Epidermal melanocyte (primary cell): Measurements from ENCODE around the gene MYRF.

Experiments
- DNase-seq: peaks from one replicate; pipeline ENCODE4 v3.0.0; 2011; ENCODE audit warnings: low spot score; ENCODE audit not compliant: insufficient read length

MYRF gene

DNA sequence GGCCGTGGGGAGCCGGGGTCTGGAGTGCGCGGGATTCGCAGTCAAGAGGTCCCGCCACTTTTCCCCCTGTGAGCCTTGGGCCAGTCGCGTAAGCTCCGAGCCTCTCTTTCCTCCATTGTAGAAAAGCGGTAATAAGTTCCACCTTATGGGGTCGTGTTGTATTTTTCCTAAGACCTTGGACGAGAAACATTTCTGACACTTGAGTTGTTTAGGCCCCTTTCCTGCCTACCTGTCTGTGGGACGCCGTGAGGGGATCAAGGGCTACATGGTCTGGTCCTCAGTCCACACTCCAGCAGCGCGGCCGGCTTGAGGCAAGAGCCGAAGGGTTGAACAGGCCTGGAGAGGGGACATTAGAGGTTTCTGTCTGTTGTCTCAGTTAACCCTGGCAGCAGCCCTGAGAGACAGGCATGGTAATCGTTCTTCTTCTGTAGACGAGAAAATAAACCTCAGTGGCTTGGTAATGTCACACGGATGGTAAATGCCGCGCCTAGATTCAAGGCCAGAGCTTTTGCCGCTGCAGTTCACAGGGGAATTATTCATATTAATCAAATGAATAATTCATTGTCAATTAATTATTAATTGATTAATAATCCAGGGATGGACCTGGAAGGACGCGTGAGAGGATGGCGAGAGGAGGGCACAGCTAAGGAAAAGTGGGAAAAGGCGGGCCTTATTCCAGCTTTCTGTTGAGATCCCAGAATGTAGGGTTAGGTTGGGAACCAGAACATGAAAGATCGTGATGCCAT lies 40.8 kb downstream of the MYRF start:
- DNase-seq = no peak

DNA sequence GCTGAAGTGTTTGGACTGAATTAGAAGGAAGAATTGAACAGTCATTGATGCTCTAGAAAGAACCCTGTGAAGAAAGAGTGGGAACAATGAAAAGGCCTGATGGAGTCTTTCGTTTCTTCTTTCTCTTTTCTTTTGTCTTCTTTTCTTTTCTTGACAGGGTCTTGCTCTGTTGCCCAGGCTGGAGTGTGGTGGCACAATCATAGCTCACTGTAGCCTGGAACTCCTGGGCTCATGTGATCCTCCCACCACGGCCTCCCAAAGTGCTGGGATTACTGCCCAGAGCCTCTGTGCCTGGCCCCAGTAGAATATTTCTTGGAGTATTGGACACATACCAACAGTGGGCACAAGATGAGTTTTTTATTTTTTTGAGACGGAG lies 41.4 kb downstream of the MYRF start:
- DNase-seq = no peak

DNA sequence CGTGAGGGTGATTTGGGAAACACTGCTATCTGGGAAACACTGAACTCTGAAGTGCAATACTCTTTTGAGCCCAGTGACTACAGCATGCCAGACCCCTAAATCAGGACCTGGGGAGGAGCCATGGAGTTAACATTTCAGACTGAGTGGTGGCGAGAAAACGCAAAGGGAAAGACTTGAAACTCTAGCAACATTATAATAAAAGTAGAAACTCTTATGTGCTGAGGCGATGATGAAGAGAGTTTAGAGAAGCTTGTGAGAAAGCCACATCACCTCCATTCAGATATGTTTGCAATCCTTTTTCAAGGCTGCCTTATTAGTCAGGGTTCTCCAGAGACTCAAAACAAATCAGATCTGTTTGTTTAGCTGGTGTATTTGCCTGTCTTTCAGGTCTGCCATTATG lies 42.1 kb downstream of the MYRF start:
- DNase-seq = no peak

DNA sequence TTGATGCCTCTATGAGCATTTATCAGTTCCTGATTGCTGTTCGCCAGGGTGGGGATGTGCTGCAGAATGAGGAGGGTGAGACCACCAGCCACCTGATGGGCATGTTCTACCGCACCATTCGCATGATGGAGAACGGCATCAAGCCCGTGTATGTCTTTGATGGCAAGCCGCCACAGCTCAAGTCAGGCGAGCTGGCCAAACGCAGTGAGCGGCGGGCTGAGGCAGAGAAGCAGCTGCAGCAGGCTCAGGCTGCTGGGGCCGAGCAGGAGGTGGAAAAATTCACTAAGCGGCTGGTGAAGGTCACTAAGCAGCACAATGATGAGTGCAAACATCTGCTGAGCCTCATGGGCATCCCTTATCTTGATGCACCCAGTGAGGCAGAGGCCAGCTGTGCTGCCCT lies 43.0 kb downstream of the MYRF start:
- DNase-seq = no peak

DNA sequence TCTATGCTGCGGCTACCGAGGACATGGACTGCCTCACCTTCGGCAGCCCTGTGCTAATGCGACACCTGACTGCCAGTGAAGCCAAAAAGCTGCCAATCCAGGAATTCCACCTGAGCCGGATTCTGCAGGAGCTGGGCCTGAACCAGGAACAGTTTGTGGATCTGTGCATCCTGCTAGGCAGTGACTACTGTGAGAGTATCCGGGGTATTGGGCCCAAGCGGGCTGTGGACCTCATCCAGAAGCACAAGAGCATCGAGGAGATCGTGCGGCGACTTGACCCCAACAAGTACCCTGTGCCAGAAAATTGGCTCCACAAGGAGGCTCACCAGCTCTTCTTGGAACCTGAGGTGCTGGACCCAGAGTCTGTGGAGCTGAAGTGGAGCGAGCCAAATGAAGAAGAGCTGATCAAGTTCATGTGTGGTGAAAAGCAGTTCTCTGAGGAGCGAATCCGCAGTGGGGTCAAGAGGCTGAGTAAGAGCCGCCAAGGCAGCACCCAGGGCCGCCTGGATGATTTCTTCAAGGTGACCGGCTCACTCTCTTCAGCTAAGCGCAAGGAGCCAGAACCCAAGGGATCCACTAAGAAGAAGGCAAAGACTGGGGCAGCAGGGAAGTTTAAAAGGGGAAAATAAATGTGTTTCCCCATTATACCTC lies 43.6 kb downstream of the MYRF start:
- DNase-seq = no peak

DNA sequence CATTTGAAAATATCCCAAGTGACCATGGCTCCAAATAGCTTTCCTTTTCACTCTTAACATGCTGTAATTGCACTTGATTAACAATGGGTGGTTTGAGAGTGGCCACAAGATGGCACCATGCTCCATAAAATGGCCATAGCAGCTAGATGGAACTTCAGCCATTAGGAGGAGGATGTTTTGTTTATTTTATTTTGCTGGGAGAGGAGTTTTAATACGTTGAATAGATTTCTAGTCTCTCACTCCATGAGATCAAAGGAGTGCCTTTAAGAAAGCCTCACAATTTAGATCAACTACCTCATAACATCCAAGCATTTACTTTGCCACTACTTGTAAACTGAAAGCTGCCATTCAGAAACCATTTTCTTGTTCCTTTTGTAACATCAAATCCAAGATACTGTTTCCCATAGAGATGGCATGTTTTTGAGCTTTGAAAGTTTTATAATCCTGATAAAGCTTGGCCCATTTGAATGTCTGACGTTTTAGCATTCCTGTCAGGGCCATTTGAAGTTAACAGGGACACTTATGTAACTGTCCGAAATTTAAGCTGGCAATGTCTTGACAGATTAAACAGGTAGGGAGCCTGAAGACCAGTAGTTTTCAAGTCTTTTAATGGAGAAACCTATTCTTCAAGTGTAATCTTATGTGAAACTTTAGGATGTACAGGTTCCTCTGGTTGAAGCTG lies 45.0 kb downstream of the MYRF start:
- DNase-seq = peak; percentile 81

DNA sequence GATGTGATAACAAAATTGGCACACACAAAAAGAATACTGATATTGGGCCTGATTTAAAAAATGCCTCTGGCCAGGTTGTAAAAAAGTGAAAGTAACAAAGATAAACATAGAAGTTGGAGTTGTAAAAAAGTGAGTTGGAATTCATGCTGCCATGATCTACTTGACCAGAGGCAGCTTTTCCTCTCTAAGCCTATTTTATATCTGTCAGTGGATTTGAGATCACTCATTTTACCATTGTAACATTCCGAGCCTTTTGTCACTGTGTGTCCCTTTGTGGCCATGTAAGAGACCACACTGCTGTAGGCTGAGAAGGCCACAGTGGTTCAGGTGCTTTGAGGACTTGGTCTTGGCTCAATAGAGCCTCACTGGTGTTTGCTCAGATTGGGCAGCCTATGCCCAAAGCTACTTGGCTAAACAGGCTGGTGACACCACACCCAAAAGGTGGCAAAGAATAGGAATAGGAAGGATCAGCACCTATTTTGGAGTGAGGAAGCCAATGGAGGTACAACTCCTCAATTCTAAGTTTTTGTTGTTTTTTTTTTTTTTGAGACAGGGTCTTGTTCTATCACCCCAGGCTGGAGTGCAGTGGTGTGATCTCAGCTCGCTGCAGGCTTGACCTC lies 47.3 kb downstream of the MYRF start:
- no peak for DNase-seq

DNA sequence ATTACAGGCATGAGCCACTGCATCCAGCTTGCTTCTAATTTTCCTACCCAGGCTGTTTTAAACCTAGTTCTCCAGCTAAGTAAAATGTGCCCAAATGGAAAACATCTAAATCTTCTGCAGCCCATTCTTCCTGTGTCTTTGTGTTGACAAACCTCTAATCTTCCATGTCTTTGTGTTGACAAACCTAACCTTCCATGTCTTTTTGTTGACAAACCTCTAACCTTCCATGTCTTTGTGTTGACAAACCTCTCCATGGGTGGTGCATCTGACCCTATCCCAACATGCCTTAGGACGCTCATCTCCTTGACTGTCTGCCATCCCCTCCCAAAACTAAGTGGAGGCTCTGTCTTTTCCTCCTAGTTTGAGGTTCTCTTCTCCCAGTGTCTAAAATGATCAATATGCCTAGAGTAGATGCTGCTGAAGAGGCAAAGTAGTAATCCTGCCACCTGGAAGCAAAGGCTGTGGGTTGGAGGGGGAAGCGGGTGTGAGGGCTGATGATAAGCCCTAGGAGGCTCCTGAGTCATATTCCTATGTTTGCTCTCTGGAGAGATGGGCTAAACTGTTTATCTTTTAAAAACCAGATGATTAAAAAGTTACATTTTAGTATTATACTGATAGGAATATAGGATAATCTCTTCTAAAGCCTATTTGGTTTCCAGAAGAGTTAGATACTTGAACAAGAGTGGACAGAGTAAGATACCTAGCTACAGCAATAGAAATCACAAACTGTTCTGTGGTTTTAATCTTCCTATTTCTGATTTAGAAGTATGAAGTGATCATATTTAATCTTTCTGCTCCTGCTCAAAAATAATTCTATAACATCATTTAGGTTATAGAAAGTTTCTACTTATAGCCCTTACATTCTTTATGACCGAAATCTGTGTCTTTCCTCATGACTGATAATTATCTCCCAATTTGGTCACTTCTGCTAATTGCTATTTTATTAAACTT lies 48.2 kb downstream of the MYRF start:
- DNase-seq = no peak

DNA sequence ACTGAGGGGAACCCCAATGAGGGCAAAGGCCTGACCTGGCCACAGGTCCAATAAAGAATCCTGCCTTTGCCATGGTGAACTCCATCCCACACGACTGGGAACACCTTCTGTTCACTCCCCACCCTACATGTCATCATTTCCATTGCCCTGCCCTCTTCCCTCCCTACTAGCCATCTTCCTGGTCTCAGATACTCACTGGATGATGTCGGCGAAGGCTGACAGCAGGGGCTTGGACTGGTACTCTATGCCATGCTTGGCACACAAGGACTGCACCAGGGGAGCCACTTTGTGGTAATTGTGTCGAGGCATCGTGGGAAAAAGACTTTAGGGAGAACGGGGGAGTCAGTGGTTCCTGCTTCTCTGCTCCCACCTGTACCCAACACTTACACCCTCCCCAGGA lies 50.2 kb downstream of the MYRF start:
- DNase-seq = no peak

DNA sequence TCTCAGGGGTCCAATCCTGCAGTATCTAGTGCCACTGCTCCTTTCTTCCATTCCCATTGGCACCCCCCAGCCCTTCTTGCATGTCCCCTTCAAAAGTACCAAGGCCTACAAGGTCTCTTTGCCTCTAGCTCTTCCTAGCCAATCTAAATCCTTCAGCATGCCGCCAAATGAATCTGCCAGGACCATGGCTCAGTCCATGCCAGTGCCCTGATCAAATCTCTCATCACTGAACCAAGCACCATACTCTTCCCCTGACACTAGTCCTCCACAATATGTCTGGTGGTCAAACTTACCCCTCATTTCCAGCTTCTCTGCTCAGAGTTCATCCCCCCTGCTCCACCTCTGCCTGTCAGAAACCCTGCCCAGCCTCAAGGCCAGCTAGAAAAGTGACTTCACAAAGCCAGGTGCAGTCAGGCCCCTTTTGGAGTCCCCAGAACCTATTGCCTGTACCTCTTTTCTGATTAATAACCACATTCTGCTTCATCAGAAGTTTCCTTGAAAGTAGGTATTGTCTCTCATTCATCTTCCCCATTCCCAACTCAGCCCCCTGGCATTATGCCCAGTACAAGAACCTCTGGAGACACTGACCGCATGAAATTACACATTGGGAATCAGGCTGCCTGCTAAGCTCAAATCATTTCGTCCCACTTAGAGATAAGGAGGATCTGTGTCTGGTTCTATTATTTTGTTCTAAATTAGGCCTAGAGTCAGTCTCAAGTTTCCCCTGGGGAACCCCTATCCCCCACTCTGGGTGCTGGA lies 51.6 kb downstream of the MYRF start:
- no peak for DNase-seq

DNA sequence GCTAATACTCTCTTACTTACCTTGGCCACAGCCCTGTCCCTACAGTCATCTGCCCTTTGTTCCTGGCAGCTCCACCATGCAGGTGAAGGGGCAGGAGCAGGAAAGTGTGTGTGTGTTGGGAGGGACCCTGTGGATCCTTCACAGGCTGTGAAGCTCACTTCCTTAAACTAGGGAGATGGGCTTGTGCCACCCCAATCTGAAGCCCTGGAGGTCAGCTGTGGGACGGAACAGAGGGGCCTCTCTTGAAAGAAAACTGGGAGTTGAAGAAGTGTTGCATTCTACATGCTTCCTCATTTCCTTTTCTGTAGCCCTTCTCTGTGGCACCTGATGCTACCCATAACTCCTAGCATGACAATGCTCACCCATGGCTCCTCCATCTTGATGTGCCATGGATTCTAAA lies 52.7 kb downstream of the MYRF start:
- DNase-seq = no peak

DNA sequence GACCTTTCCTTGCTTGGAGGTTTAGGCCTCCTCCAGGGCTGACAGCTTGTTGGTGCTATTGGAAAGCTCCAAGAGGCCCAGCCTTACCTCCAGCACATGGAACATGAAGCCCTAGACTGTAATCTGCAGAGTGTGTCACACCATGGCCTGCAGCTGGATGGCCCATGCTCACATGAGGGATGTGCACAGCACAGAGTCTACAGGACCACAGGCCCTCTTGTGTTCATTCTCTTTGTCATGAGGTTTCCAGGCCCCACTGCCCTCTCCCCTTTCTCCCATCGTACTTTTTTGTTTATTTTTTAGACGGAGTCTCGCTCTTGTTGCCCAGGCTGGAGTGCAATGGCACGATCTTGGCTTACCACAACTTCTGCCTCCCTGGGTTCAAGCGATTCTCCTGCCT lies 54.3 kb downstream of the MYRF start:
- no peak for DNase-seq

DNA sequence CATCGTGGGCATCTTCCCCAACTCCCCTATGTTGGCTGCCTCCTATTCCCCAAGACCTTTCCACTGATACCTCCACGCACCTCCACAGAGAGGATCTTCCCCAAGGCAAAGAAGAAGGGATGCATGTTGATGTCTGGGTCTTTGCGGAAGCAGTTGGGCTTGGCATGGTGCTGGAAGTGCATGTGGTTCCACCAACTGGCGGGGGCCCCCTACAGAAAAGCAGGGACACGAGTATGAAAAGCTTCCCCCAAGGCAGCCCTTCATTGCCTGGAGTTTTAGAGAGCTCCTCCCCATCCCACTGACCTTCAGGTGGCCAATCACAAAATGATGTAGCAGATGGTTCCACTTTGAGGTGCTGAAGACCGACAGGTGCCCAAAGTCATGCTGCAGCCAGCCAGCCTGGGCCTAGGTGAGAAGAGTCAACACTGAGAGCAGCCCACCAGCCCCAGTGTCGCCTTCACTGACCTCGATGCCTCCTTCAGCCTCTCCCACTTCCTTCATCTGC lies 58.3 kb downstream of the MYRF start:
- DNase-seq = no peak

DNA sequence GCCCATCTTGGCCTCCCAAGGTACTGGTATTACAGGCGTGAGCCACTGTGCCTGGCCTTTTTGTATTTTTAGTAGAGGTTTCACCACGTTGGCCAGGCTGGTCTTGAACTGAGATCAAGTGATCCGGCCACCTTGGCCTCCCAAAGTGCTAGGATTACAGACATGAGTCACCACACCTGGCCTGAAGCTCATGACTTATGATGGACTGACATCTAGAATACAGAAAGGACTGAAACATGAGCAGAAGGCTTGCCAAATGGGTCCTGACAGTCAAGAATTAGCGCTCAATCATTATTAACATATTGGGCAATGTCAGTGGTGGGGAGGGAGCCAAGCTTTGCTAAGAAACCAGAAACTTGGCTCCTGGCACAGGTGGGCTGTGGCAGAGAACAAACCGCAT lies 59.4 kb downstream of the MYRF start:
- DNase-seq = no peak

DNA sequence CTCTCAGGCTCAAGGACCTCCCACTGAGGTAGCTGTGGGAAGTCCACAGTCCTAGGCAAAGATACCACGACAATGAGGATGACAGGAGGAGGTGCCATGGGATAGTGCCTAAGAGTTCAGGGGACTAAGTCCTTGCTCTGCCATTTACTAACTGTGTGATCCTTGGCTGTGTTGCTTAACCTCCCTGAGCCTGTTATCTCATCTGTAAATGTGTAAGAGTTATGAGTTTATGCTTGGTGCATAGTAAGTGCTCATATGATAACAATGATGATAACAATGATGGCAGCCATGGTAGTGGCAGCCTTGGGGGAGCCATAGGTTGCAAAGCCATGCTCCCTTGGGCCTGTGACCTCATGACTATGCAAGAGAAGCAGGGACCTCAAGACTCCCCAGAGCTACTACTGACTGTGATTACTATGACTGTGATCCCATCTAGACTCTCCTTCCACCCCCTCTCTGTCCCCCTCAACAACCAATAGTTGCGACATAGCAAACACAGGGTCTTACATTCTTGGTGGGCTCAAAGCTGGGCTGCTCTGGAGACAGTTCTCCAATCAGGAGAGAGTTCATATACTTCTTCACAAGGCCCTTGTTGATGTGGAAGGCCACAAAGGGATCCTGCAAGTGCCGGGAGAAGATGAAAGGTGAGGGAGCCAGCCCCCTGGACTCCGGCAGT lies 60.4 kb downstream of the MYRF start:
- DNase-seq = no peak

DNA sequence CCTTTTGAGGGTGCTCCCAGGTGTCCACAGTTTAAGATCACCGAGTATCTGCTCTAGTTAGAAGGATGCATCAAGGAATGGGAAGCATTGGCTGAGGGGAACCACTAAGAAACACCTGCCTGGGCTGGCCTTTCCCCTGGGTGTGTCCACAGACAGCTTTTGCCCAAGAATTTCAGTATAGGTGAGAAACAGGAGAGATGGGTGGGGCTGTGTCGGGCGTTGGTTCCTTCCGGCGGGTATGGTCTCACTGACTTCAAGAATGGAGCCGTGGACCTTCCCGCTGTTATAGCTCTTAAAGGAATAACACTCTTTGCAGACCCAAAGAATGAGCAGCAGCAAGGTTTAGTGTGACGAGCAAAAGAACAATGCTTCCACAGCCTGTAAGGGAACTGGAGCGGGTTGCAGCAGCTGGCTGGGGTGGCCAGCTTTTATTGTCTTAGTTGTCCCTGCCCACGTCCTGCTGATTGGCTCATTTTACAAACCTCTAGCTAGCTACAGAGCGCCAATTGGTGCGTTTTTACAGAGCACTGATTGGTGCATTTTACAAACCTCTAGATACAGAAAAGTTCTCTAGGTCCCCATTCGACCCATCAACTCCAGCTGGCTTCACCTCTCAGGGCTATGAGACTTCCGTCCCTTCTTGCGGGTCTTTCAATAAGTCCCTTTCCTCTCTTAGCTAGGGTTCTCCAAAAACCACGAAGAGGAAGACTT lies 62.0 kb downstream of the MYRF start:
- DNase-seq = no peak

DNA sequence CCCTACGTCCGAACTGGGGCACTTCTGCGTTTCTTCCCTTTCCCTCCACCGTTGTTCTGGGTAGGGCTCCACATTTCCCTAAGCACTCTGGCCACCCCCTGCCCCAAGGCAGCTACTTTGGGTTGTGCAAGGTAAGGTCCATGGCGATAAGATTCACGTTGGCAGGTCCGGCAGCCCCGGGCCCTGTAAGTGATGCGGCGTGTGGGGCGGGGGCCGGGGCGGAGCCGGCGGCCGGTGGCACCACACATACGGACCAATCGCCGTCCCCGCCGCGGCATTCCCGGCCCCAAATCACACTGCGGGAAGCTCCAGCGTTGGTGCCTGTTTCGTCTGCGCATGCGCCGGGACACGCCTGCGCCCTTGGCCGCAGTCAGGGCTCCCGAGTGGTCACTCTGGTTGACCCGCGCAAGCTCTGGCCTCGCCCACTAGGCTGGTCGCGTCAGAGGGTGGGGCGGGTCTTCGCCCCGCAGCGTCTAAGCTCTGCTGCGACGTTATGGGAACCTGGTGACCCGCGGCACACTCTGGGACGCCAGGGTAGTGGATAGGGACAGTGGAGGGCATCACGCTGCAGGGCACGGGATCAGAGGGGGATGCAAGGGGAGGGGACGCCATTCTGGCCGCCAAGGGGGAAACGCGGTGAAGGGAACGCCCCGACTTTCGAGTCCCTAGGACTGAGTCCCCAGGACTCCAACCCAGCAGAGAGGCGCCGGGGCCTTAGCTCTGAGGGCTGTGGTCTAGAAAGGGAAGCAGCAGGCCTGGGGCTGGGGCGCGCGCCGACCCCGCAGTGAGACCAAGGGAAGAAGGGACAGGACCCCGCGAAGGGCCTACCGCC lies 62.7 kb downstream of the MYRF start:
- DNase-seq = peak; percentile 92
